T-helper 2 cell (primary cell): Measurements from ENCODE around the gene FAM118A.
A peak's percentile ranks its signal among the peaks of the same experiment; 100 is the strongest.
"Not testable (repeated sequence)": the region's sequence is repeated elsewhere in the genome, so short reads cannot be mapped to it uniquely, and the experiment has no call there.

ENCODE experiments used
- DNase-seq, 5 experiments: peaks; one replicate each; pipeline versions ENCODE4 v3.0.0 to v3.0.0-alpha.2; 2012 to 2022
- total RNA-seq, 2 donors: gene quantifications; one replicate each; lab custom pipeline; 2026; lab: John Stamatoyannopoulos, UW

Gene FAM118A
- total RNA-seq, result 97.8 to 149 reads per million in 2 donors

GRCh38 chr22:45309422-45310227 is at the start of gene FAM118A:
TSS of gene FAM118A (plus strand) at chr22:45309934. CDS start at chr22:45322380, 12,446 bp downstream.
- peak; percentile 90 to 98 (median 94) for DNase-seq

GRCh38 chr22:45260395-45260759 is 49.4 kb upstream of the FAM118A start:
- DNase-seq, result not testable (repeated sequence)

GRCh38 chr22:45261407-45262088 is 48.2 kb upstream of the FAM118A start:
- DNase-seq, result no peak

GRCh38 chr22:45262195-45262930 is 47.4 kb upstream of the FAM118A start:
- no peak for DNase-seq

- no peak for DNase-seq
Observed at GRCh38 chr22:45262931-45263462, 46.7 kb upstream of the FAM118A start.

GRCh38 chr22:45263463-45264269 is 46.1 kb upstream of the FAM118A start:
- peak in 1 of 5 experiments; percentile 15 for DNase-seq

GRCh38 chr22:45265535-45265934 is 44.2 kb upstream of the FAM118A start:
- DNase-seq, result no peak

GRCh38 chr22:45268167-45268957 is 41.4 kb upstream of the FAM118A start:
- DNase-seq, result peak in 2 of 5 experiments; percentile 16 to 30

- peak; percentile 77 to 95 (median 82) for DNase-seq
Observed at GRCh38 chr22:45268958-45269844, 40.5 kb upstream of the FAM118A start.

- DNase-seq, result no peak
Observed at GRCh38 chr22:45270095-45271020, 39.4 kb upstream of the FAM118A start.

- no peak for DNase-seq
Observed at GRCh38 chr22:45271667-45272201, 38.0 kb upstream of the FAM118A start.

- no peak for DNase-seq
Observed at GRCh38 chr22:45272498-45272897, 37.2 kb upstream of the FAM118A start.

GRCh38 chr22:45273452-45274075 is 36.2 kb upstream of the FAM118A start:
- no peak for DNase-seq

GRCh38 chr22:45276507-45277105 is 33.1 kb upstream of the FAM118A start:
- no peak for DNase-seq

- not testable (repeated sequence) for DNase-seq
Observed at GRCh38 chr22:45277720-45278119, 32.0 kb upstream of the FAM118A start.

GRCh38 chr22:45278125-45278524 is 31.6 kb upstream of the FAM118A start:
- DNase-seq, result no peak

- no peak for DNase-seq
Observed at GRCh38 chr22:45280587-45280980, 29.1 kb upstream of the FAM118A start.

- DNase-seq, result no peak
Observed at GRCh38 chr22:45281010-45281409, 28.7 kb upstream of the FAM118A start.
